Measurements from ENCODE around the gene AGMO. TPM values are rescaled to one million over a fixed set of nuclear protein-coding genes. Genes with fewer than 3 reads are reported as not detected.

Gene AGMO
- total and polyA plus RNA-seq, 2 experiments from 2014 or later, result 0.42 to 0.55 TPM

- no peak for TF ChIP-seq ZNF462 (CRISPR knock-in tag; IDR thresholded peaks at IDR 0.05)
- no peak for TF ChIP-seq REST (IDR thresholded peaks at IDR 0.05; ENCODE audit: unreplicated experiment)
- no peak for TF ChIP-seq POLR2AphosphoS5 (IDR thresholded peaks at IDR 0.05; ENCODE audit: low read depth)
- TF ChIP-seq JUNB (IDR thresholded peaks at IDR 0.05; ENCODE audit: unreplicated experiment), result no peak
- TF ChIP-seq ZNF331 (CRISPR knock-in tag; IDR thresholded peaks at IDR 0.05; ENCODE audit: low read depth), result no peak
- TF ChIP-seq STAT1 (IDR thresholded peaks at IDR 0.05; ENCODE audit: unreplicated experiment), result no peak
- TF ChIP-seq EZH2phosphoT487 (IDR thresholded peaks at IDR 0.05; ENCODE audit: unreplicated experiment), result no peak
- no peak for TF ChIP-seq ZNF114 (CRISPR knock-in tag; IDR thresholded peaks at IDR 0.05)
- no peak for TF ChIP-seq ETS1 (IDR thresholded peaks at IDR 0.05)
- no peak for TF ChIP-seq EZH2 (IDR thresholded peaks at IDR 0.05; ENCODE audit: low read depth, unreplicated experiment)
- TF ChIP-seq NANOG (IDR thresholded peaks at IDR 0.05; ENCODE audit: borderline replicate concordance), result no peak
Measured at GRCh38 chr7:15567652-15568051, 5.8 kb upstream of the AGMO start (continued).
